HCT116 (cell line): ENCODE data around the gene NEURL3. TPM values are rescaled to one million over a fixed set of nuclear protein-coding genes. Genes with fewer than 3 reads are reported as not detected.

Source experiments
- ATAC-seq: fragments of 200-7000 bp; cut with Tn5 transposase; 2 replicates; pipeline ENCODE4 v1.9.1; 2020; ENCODE audit warnings: mild to moderate bottlenecking, moderate library complexity
- BruUV-seq: library from RNA; stranded (reverse); fragments of 400-500 nt; replicated peaks from 2 replicates; lab custom pipeline; 2021; lab: Mats Ljungman, UMichigan
- CTCF ChIA-PET: fragments of 300-600 bp; sonication (Branson Sonifier 250); formaldehyde crosslinking; loops from one replicate; lab custom pipeline; 2021; ENCODE audit warnings: antibody characterized with exemption; lab: Charles Lee
- POLR2A ChIA-PET: fragments of 300-600, 350-600 bp; sonication (Branson Sonifier 250); formaldehyde crosslinking; loops from one replicate; lab custom pipeline; 2021; ENCODE audit warnings: antibody characterized with exemption; lab: Charles Lee
- RAD21 ChIA-PET, 2 experiments: fragments of 300-600 bp; sonication (Branson Sonifier 250); formaldehyde crosslinking; loops; one replicate each; lab custom pipeline; 2023; ENCODE audit warnings: low total read pairs in 2 of 2; ENCODE audit not compliant: uncharacterized antibody in 2 of 2, unreplicated experiment in 2 of 2, low non-redundant PET in 1 of 2; lab: Charles Lee
- DNase-seq: peaks from one replicate; pipeline ENCODE4 v3.0.0-alpha.2; 2010; ENCODE audit warnings: low read depth, low spot score
- H2AFZ ChIP-seq: fragments of 200-600 bp; shearing (Covaris generic), sonication (generic); 2 replicates; pipeline ENCODE4 v1.6.1; 2017; ENCODE audit warnings: low read depth, mixed run types, mixed read lengths, antibody characterized with exemption, low read length; ENCODE audit not compliant: poor library complexity, severe bottlenecking
- H3K27ac ChIP-seq: 2 replicates; pipeline ENCODE4 v1.5.1; 2012; ENCODE audit warnings: low read depth, low read length
- H3K27me3 ChIP-seq: fragments of 200-600 bp; sonication (generic); 2 replicates; pipeline ENCODE4 v1.6.1; 2016; ENCODE audit warnings: mixed run types, low read length, mixed read lengths; ENCODE audit not compliant: insufficient read depth
- H3K36me3 ChIP-seq, 2 experiments: fragments of 200-500 bp in 1 of 2; fragments of 200-600 bp in 1 of 2; sonication (Bioruptor generic) in 1 of 2; sonication (generic) in 1 of 2; 2 replicates each; pipeline versions ENCODE4 v1.5.1 to v1.6.1; 2014 to 2016; ENCODE audit warnings: low read length in 2 of 2, inconsistent platforms in 1 of 2, mixed read lengths in 1 of 2, mixed run types in 1 of 2; ENCODE audit not compliant: insufficient read depth in 2 of 2, control insufficient read depth in 1 of 2
- H3K4me1 ChIP-seq, 2 experiments: fragments of 200-600 bp in 1 of 2; sonication (generic) in 1 of 2; 2 replicates each; pipeline versions ENCODE4 v1.5.1 to v1.6.1; 2012 to 2017; ENCODE audit warnings: low read length in 2 of 2, inconsistent platforms in 1 of 2, mild to moderate bottlenecking in 1 of 2, mixed read lengths in 1 of 2, mixed run types in 1 of 2, moderate library complexity in 1 of 2; ENCODE audit not compliant: insufficient read depth in 2 of 2, control insufficient read depth in 1 of 2
- H3K4me2 ChIP-seq: fragments of 200-600 bp; sonication (generic); 2 replicates; pipeline ENCODE4 v1.6.1; 2017; ENCODE audit warnings: mixed run types, low read length, mixed read lengths
- H3K4me3 ChIP-seq, 2 experiments: fragments of 200-600 bp in 1 of 2; sonication (generic) in 1 of 2; replicated peaks in 1 of 2; 2 replicates each; pipeline ENCODE4 v1.5.1; 2011 to 2016; ENCODE audit warnings: low read length in 2 of 2, control low read depth in 1 of 2, low read depth in 1 of 2, mild to moderate bottlenecking in 1 of 2, mixed read lengths in 1 of 2, mixed run types in 1 of 2
- H3K79me2 ChIP-seq: fragments of 200-600 bp; sonication (generic); 2 replicates; pipeline ENCODE4 v1.6.1; 2017; ENCODE audit warnings: mild to moderate bottlenecking, mixed run types, low read length, moderate library complexity, mixed read lengths; ENCODE audit not compliant: insufficient read depth
- H3K9ac ChIP-seq: fragments of 200-600 bp; sonication (generic); 2 replicates; pipeline ENCODE4 v1.6.1; 2016; ENCODE audit warnings: low read length, mixed read lengths
- H3K9me2 ChIP-seq: fragments of 200-600 bp; sonication (generic), shearing (Covaris generic); 2 replicates; pipeline ENCODE4 v1.6.1; 2017; ENCODE audit warnings: mixed run types, mild to moderate bottlenecking, moderate library complexity; ENCODE audit not compliant: insufficient read depth
- H3K9me3 ChIP-seq, 2 experiments: fragments of 200-500 bp in 1 of 2; fragments of 200-600 bp in 1 of 2; sonication (Bioruptor generic) in 1 of 2; sonication (generic) in 1 of 2; 2 replicates each; pipeline ENCODE4 v1.6.1; 2014 to 2017; ENCODE audit warnings: low read length in 2 of 2, mixed read lengths in 2 of 2, inconsistent platforms in 1 of 2, low read depth in 1 of 2, mild to moderate bottlenecking in 1 of 2, mixed run types in 1 of 2, moderate library complexity in 1 of 2; ENCODE audit not compliant: control insufficient read depth in 1 of 2, insufficient read depth in 1 of 2
- H4K20me1 ChIP-seq: fragments of 200-600 bp; sonication (generic), shearing (Covaris generic); 2 replicates; pipeline ENCODE4 v1.6.1; 2017; ENCODE audit warnings: mixed run types, mild to moderate bottlenecking, moderate library complexity; ENCODE audit not compliant: insufficient read depth
- EZH2phosphoT487 ChIP-seq: fragments of 200-600 bp; IDR thresholded peaks from 2 replicates; pipeline ENCODE4 v1.6.1; 2018; ENCODE audit warnings: antibody characterized with exemption, borderline replicate concordance
- JUND ChIP-seq: IDR thresholded peaks from 2 replicates; pipeline ENCODE4 v1.6.1; 2012
- REST ChIP-seq: IDR thresholded peaks from 2 replicates; pipeline ENCODE4 v1.6.1; 2012; ENCODE audit warnings: low read depth
- SP1 ChIP-seq: IDR thresholded peaks from 2 replicates; pipeline ENCODE4 v1.6.1; 2012; ENCODE audit warnings: low read depth
- ZBTB33 ChIP-seq: IDR thresholded peaks from 2 replicates; pipeline ENCODE4 v1.6.1; 2011; ENCODE audit warnings: mild to moderate bottlenecking, low read length, moderate library complexity; ENCODE audit not compliant: insufficient replicate concordance; ENCODE audit errors: extremely low read depth
- ZFX ChIP-seq: fragments of 450-650 bp; IDR thresholded peaks from 2 replicates; pipeline ENCODE4 v1.6.1; 2017
- ZNF274 ChIP-seq: fragments of 200-500 bp; sonication (Bioruptor generic); IDR thresholded peaks from 2 replicates; pipeline ENCODE4 v1.6.1; 2014; ENCODE audit warnings: mild to moderate bottlenecking, low read depth, low read length, inconsistent platforms
- intact Hi-C: fragments of 100-400 bp; cut with micrococcal nuclease; formaldehyde crosslinking; loops from 2 replicates; pipeline ENCODE4 v1.10.0; 2022
- total RNA-seq: library from RNA; stranded (reverse); gene quantifications from one replicate; pipeline ENCODE4 v1.2.1, GENCODE V29; 2021; ENCODE audit not compliant: unreplicated experiment
- TF ChIP-seq, protein P1 (sequence below): IDR thresholded peaks from 2 replicates; pipeline ENCODE4 v1.6.1; 2012

NEURL3 gene
- total RNA-seq, 1 experiment from 2014 or later, result not detected

DNA sequence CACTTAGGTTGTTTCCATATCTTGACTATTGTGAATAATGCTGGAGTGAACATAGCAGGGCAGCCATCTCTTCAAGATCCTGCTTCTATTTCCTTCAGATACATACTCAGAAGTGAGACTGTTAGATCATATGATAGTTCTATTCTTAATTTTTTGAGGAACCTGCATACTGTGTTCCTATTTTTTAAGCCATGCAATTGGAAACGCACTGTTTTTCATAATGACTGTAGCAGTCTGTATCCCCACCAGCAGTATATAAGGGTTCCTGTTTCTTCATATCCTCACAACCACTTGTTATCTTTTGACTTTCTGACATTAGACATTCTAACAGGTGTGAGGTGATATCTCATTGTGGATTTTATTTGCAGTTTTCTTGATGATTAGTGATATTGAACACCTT, 15.5 kb downstream of the NEURL3 start (continued):
- no peak for TF ChIP-seq ZNF274
- no peak for TF ChIP-seq ZBTB33

- no peaks in the 10 kb centered on the region; a peak in 1 of 4 replicates for H3K9me3 ChIP-seq
These were observed 15.9 kb downstream of the NEURL3 start for GRCh38 chr2:96489261-96489660.

More at GRCh38 chr2:96489261-96489660, 15.9 kb downstream of the NEURL3 start:
- Histone ChIP-seq H3K4me1 (peaks cover 18 to 22% of the 10 kb centered on the region in 2 experiments), H3K79me2 (no peaks in the 10 kb centered on the region), H4K20me1 (no peaks in the 10 kb centered on the region), H3K9ac (no peak overlapping the region), H3K36me3 (no peaks in the 10 kb centered on the region), H3K4me3 (no peak overlapping the region), H3K27ac (no peak overlapping the region), H3K4me2 (no peak overlapping the region), H3K27me3 (no peaks in the 10 kb centered on the region)
- CTCF ChIA-PET, result no interaction called here
- POLR2A ChIA-PET, result no interaction called here
- no peak for DNase-seq
- TF ChIP-seq EZH2phosphoT487 (no peak), JUND (no peak), REST (no peak), ZFX (no peak), SP1 (no peak), ZNF274 (no peak)
- TF ChIP-seq, protein P1, sequence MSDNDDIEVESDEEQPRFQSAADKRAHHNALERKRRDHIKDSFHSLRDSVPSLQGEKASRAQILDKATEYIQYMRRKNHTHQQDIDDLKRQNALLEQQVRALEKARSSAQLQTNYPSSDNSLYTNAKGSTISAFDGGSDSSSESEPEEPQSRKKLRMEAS, result no peak
- TF ChIP-seq, all 23 proteins: peak for 0
- RAD21 ChIA-PET, result no interaction called here
- no peaks in the 10 kb centered on the region for H3K9me2 ChIP-seq
- intact Hi-C loops, result no loop called here
- H2AFZ ChIP-seq, result no peak overlapping the region
- no TSS peak for BruUV-seq
- ATAC-seq, result no peak
